ENCODE results near the gene COPE.

DNA sequence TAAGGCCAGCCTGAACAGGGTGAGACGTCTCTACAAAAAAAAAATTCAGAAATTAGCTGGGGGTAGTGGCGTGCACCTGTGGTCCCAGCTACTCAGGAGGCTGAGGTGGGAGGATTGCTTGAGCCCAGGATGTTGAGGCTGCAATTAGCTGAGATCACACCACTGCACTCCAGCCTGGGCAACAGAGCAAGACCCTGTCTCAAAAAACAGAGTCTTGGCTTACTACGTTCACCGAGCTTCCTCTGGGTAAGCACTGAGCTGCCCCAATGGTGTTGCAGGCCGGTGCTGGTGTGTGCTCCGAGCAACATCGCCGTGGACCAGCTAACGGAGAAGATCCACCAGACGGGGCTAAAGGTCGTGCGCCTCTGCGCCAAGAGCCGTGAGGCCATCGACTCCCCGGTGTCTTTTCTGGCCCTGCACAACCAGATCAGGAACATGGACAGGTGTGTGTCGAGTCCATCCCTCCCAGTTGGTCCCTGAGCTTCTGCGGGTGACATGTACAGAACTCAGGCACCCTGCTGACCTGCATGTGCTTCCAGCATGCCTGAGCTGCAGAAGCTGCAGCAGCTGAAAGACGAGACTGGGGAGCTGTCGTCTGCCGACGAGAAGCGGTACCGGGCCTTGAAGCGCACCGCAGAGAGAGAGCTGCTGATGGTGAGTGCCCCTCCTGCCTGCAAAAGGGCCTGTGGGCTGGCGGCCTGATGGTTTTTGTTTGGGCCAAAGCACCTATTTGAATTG is 63.4 kb downstream of the COPE start:
- TF ChIP-seq POLR2A (IDR thresholded peaks at IDR 0.05; ENCODE audit: low read depth, low read length): no peak
- TF ChIP-seq POLR2AphosphoS5 (IDR thresholded peaks at IDR 0.05; ENCODE audit: low read depth, low read length): no peak

All from GM12892 (cell line).